VCaP (cell line): ENCODE results near the gene ENPP4.
A peak's percentile ranks its signal among the peaks of the same experiment; 100 is the strongest.

Experiments
- H3K27ac ChIP-seq: fragments of 450-650 bp; 2 replicates; pipeline ENCODE4 v1.5.1; 2017
- CTCF ChIP-seq: fragments of 450-650 bp; conservative IDR thresholded peaks from 2 replicates; pipeline ENCODE4 v1.5.1; 2017; ENCODE audit warnings: mild to moderate bottlenecking, moderate library complexity

Gene ENPP4

DNA sequence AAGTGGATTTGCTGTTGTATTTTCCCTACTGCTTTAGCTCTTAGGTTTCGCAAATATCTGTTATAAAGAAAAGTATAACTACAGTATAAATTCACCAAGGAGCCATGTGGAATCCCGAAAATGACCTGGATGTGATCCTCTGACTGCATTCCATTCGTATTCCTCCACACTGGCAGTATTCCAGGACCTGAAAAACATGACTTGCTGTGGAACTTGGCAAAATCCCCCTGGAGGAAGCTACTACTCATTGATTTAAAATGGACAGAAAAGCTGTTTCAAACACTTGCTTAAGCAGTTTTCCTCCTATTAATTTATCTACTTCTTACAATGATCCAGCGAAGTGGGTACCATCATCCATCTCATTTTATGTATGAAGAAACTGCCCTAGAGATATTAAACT, 54.3 kb downstream of the ENPP4 start:
- no peak for TF ChIP-seq CTCF
- H3K27ac ChIP-seq = no peak overlapping the region

DNA sequence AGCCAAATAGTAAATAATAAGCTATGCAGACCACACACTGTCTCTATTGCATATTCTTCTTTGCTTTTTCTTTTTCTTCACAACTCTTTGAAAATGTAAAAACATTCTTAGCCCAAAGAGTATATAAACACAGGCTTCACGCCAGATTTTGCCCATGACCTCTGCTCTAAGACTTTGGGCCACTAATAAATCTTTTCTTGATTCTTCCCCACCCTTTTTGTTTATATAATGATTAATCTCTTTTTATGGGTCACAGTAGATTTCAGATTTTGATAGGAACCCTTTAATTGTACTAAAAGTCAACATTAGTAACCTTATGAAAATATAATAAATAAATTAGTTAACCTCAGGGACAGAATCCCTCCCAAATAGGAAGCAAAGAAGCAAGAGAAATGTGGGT, 56.8 kb downstream of the ENPP4 start:
- peak overlapping the region; percentile 77 for H3K27ac ChIP-seq
- TF ChIP-seq CTCF = no peak

GRCh38 chr6:46189726-46190125, 59.9 kb downstream of the ENPP4 start:
- no peak for TF ChIP-seq CTCF
- H3K27ac ChIP-seq = no peak overlapping the region; the same call in 1 of the 2 replicates

DNA sequence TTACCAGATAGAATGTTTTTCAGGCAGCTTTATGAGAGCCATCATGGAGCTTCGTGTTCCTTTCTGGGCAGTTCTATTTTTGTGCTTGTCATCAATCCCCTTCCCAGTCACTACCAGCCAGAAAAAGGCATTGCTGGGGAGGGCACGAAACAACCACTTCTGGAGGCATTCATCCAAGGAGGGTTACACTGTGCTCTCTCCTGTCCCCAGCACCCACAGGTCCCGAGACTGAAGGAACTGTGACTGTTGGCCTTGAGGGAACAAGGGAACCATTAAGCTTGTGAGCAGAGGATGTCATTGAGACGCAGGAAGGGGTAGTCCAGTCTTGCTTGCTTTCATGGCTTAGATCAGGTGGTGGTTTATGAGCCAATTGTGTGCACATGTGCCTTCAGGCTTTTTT, 61.1 kb downstream of the ENPP4 start:
- no peak overlapping the region for H3K27ac ChIP-seq
- TF ChIP-seq CTCF = no peak

- TF ChIP-seq CTCF = no peak
- H3K27ac ChIP-seq = no peak overlapping the region
Observed at GRCh38 chr6:46191961-46192360, 62.2 kb downstream of the ENPP4 start.
